GM12891 (cell line): ENCODE data around the gene FABP6.

ENCODE experiments used
- PAX5 ChIP-seq: IDR thresholded peaks from 2 replicates; pipeline ENCODE4 v1.6.1; 2011; ENCODE audit warnings: low read length, moderate library complexity, mild to moderate bottlenecking; ENCODE audit not compliant: insufficient read depth, severe bottlenecking
- POLR2A ChIP-seq: IDR thresholded peaks from 2 replicates; pipeline ENCODE4 v1.6.1; 2011; ENCODE audit warnings: low read depth, low read length, control low read depth
- POLR2AphosphoS5 ChIP-seq: IDR thresholded peaks from 2 replicates; pipeline ENCODE4 v1.6.1; 2011; ENCODE audit warnings: low read depth, low read length, control low read depth
- SPI1 ChIP-seq: IDR thresholded peaks from 2 replicates; pipeline ENCODE4 v1.6.1; 2011; ENCODE audit warnings: low read depth, low read length, control low read depth
- TAF1 ChIP-seq: IDR thresholded peaks from 2 replicates; pipeline ENCODE4 v1.6.1; 2011; ENCODE audit warnings: low read depth, low read length, control low read depth

DNA sequence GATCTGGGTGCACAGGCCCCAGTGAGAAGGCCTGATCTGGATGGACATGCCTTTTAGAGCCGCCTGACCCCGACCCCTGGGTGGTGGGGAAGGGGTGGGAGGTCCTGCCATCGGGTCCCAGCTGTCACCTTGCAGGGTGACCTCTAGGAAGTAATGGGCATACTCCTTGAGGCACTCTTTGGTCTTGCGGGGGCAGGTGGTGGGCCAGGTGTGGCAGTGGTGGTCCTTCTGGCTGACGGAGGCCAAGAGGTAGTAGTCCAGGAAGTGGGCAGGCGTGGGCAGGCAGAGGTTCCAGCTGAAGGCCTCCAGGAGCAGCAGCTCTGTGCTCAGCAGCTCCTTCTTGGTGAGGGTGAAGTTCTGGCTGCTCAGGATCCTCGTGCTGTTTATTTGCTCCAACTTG is 30.0 kb downstream of the FABP6 start:
- TF ChIP-seq POLR2A = no peak
- TF ChIP-seq TAF1 = no peak
- no peak for TF ChIP-seq POLR2AphosphoS5
- no peak for TF ChIP-seq SPI1
- TF ChIP-seq PAX5 = no peak
